Adipose tissue (tissue), 3 donors: ENCODE data around the gene PPP2R2D. TPM values are rescaled to one million over a fixed set of nuclear protein-coding genes. Genes with fewer than 3 reads are reported as not detected.
"Not testable (repeated sequence)": the region's sequence is repeated elsewhere in the genome, so short reads cannot be mapped to it uniquely, and the experiment has no call there.

Source experiments
- H3K27ac ChIP-seq: one replicate; pipeline ENCODE4 v1.5.1; 2013; ENCODE audit warnings: low read depth, low read length
- whole genome bisulfite sequencing, 3 donors: extraction: QIAGEN DNeasy Blood & Tissue Kit; methylation state at CpG; one replicate each; pipeline ENCODE4 v1.1.7; 2013; 5-methylcytosine and 5-hydroxymethylcytosine counted together
- polyA plus RNA-seq, 3 donors: library from polyadenylated mRNA; stranded (reverse); fragments of 200-250 nt; gene quantifications; one replicate each; pipeline ENCODE4 v1.2.3, GENCODE V29; 2013
- donor health status: healthy with polysubstance abuse.
- donor health status: Bipolar disorder and iron deficiency.
- donor health status: healthy.

PPP2R2D gene
- polyA plus RNA-seq, 3 donors, result 17.0 to 100 (median 18.5) TPM

DNA sequence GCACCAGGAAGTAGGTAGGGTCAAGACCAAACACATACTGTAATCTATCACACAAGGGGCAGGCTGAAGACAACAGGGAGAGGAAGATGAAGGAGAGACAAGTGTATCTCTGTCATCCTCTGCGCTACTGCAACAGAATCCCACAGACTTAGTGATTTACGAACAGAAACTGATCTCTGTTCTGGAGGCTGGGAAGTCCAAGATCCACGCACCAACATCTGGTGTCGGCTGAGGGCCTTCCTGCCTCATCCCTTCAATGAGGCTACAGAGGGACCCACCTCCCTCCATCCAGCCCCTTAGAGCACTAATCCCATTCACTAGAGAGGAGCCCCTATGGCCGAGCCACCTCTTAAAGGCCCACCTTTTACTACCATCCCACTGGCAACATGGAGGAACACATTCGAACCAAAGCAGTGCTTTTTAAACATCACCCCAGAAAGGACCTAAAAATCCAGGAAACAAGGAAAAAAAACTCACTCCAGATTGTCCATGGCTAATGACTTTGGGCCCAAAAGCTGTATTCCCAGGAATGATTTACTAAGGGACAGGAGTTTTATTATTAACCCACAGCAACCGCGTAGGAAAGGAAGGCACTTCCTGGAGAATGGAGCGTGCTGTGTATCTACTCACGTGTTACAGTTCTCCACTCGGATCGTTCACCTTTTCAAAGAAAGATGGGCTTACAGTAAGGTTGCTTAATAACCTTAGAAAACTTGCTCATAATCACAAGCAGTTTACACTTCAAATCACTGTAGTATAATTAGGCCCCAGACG is 76.7 kb downstream of the PPP2R2D start:
- WGBS, 3 donors, result 56 to 91% (median 86%) methylated on average over 13 of the region's 13 CpGs
- H3K27ac ChIP-seq, result no peak overlapping the region

DNA sequence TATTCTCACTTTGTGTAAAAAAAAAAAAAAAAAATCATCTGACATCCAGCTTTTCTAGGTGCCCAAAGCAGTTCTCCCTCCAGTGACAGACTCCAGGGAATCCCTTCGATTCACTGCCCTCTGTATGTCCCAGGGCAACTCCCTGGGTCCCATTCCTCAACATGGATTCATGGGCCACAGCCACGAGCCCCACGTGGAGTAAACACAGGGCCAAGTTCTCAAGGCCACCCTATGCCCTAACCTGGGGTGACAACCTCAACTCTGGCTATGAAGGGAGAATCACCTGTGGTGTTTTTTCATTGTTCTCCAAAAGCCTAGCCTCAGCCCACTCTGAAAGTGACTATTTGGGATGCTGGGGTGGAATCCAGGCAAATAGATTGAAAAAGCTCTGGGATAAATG is 77.6 kb downstream of the PPP2R2D start:
- WGBS, 3 donors, result 32 to 90% (median 87%) methylated on average over 3 of the region's 3 CpGs
- H3K27ac ChIP-seq, result no peak overlapping the region

DNA sequence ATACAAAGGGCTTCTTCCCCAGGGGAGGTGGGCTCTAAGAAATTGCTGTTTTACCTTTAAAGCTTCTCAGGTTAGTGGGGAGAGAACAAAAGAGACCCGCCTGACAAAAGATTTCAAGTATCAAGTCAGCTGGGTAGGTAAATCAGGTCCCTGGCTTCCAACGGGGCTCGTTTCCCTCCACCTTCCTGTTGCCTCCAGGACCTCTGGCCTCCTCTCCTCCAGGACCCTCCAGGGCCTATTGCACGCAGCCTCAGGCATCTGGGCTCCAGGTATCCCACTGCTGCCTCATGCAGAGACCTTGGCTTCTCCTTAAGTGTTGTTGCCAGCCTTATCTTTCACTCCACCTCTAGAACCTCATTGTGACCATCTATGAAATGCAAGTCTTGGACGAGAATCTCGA is 78.0 kb downstream of the PPP2R2D start:
- 55 to 87% (median 77%) methylated on average over 6 of the region's 6 CpGs for WGBS, 3 donors
- H3K27ac ChIP-seq, result no peak overlapping the region

DNA sequence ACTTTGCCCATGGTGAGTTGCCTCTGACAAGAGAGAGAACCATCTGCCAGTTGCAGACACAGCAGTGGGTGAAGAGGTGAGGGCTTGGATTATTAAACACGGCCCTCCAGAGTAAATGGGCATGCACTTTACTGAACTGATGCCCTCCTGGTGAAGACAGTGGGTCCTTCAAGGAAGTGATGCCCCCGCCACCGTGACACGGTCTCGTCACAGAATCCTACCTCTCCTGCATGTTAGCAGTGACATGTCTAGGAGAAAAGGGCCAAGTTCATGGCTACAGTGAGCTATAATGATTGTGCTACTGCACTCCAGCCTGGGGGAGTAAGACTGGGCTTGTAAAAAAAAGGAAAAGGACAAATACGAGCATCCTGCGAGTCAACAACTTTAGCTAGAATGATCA is 78.5 kb downstream of the PPP2R2D start:
- no peak overlapping the region for H3K27ac ChIP-seq
- 57 to 74% (median 67%) methylated on average over 7 of the region's 7 CpGs for WGBS, 3 donors

DNA sequence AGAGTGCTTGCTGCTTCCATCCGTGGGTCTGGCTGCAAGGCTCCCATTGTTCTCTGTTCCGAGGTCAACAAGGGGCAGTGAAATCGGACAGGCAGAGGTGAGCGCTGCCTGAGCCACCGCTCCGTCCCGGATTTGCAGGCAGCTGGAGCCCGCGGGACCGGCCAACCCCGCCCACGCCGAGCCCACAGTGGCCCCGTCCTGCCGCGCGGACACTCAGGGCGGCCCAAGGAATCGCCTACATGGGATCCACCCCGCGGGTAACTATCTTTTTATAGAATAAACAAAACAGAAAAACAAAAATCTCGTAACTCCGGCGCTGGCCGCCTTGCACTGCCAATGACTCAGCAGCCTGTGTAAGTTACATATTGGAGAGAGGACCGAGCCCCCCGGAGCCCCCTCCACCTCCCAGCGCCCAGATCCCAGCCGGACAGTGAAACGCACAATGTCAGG is 79.0 kb downstream of the PPP2R2D start:
- no peak overlapping the region for H3K27ac ChIP-seq
- WGBS, 3 donors, result 14 to 30% (median 20%) methylated on average over 30 of the region's 30 CpGs

DNA sequence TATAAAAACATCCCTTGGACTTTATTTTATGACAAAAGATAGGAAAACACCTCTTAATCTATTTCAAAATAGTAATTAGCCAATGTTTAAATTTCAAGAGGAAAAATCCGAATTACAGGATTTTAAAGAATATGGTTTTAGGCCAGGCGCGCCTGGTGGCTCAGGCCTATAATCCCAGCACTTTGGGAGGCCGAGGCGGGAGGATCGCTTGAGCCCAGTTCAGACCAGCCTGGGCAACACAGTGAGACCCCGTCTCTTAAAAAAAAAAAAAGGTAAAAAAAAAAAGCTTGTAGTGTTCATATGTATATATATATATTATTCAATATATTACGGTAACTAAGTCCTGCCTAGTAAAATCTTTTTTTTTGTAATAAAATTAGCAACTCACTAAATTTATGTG is 79.5 kb downstream of the PPP2R2D start:
- 75 to 93% (median 86%) methylated on average over 8 of the region's 8 CpGs for WGBS, 3 donors
- no peak overlapping the region for H3K27ac ChIP-seq

DNA sequence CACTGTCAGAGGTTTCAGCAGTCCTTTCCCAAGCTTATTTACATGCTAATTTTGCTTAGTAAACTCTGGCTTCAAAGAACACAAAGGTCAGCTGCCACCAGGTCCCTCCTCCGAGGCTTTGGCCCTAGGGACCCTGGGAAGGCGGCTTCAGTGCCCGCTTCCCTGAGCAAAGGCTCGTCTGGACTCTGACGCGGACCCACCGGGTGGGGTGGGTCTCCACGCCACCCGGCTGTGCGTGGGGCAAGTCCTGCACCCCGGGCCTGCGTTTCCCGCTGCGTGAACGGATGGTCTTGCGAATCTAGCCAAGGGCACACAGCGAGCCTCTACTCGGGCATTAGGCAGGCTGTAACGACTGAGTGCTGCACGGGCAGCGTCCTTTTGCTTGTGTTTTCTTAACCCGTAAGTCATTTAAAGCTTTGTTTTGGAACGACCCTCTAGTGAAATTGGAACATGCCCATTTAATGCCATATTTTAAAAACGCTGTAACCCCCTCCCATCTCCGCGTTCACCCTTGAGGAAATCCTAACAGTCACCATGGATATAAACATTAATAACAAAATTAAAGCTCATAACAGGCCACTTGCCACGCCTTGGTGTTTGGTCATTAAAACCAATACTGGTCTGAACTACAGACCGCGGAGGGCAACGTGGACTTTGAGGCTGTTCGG is 80.1 kb downstream of the PPP2R2D start:
- WGBS, 3 donors, result 5 to 10% (median 8%) methylated on average over 31 of the region's 31 CpGs

DNA sequence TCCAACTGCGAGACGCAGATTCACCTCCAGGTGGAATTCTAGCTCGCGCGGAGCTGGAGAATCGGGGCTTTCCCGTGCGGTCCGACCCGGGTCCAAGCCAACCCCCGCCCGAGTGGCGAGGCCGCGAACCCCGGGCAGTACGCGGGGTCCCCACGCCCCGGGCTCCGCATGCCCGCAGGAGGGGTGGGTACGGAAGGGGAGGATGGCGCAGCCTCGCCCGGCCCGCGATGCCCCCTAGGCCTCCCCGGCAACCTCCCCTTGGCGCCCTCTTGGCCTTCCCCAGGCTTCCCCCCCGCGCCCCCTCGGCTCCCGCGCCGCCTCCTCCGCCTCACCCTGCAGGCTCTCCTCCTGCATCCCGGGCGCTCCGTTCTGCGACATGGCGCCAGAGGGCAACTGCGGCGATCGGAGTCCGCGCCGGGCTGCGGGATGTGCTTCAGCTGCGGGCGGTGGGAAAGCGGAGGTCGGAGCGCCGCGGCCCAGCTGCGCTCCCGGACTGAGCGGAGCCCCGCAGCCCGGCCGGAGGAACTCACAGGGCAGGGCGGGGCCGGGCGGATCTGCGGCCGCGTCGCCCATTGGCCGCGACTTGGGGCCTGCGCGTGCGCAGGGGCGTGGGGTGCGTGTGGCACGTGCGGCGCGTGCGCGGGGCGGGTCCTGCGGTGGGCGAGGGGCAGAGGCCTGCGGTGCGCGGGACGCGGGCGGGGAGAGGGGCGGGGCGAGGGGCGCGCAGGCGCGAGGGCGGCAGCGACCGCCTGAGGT is 80.8 kb downstream of the PPP2R2D start, which contains the start of gene BNIP3:
TSS of gene BNIP3 (minus strand) at position 495 of the 756 bp plus-strand sequence. CDS start at position 378, 117 bp downstream.
- WGBS, 3 donors, result 0% methylated on average over 62 to 100 of the region's 100 CpGs
- no peak within 1 kb of the TSS for H3K27ac ChIP-seq

More for the DNA sequence above, 80.1 kb downstream of the PPP2R2D start:
- H3K27ac ChIP-seq, result no peak overlapping the region

DNA sequence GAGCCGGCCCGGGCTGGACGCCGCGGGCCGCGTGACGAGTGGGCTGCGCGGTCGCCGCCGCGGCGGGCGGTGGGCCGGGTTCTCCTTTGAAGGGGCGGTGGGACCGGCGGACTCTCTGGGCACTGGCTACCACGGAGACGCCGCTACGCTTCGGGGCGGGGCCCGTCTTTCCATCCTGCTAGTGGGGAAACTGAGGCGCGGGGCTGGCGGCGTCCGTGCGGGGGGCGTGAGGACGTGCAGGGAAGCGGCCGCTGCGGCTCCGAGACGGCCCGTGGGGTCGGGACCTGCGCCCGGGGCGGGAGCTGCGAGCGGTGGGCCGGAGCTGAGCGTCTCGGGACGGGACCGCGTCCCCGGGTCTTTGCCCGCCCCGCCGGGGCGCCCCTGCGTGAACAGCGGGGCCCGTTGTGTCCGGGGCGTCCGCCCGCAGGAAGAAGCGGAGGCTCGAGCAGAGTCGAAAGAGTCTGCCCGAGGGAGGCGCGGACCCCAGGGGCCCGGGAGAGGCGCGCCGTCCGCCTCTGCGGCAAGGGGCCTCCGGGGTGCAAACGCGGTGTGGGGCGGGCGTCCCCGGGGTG is 81.5 kb downstream of the PPP2R2D start:
- no peak overlapping the region for H3K27ac ChIP-seq
- 2 to 3% (median 2%) methylated on average over 64 to 75 of the region's 83 CpGs for WGBS, 3 donors

DNA sequence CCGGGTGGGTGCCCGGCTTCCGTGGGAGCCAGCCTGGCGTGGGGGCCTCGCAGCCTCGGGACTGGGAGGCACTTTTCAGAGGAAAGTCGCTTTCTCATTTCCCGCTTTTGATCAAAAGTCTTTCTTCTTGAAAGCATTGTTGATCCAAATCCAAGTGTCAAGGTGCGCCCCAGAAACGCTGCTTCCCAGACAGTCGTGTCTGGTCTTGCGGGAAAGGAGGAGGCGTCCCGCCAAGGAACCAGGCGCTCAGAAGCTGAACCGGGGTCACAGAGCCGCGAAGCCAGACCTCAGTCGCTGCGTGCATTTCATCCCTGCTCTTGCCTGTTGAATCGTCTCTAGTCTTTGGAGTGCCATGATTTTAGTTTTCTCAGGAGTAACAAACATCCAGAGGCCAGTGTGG is 82.0 kb downstream of the PPP2R2D start:
- H3K27ac ChIP-seq, result no peak overlapping the region
- 59 to 68% (median 64%) methylated on average over 21 of the region's 21 CpGs for WGBS, 3 donors

DNA sequence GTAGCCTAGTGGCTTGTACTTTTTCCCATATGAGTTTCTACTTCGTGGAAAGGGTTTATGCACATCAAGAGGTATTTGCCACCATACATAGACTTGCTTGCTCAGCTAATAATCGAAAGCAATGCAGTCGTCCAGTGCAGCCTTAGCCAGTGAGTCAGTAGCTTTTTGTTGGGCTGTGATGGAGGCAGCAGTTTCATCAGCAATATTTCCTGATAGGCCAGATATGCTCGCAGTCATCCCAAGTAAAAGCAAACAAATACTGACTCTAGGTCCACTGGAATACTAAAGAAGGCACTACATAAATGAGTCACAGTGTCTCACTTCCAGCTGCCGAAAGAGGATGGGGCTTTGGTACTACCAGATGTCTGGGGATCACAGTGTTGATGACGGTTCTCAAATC is 83.0 kb downstream of the PPP2R2D start:
- H3K27ac ChIP-seq, result no peak overlapping the region
- 76 to 83% (median 79%) methylated on average over 6 of the region's 6 CpGs for WGBS, 3 donors

DNA sequence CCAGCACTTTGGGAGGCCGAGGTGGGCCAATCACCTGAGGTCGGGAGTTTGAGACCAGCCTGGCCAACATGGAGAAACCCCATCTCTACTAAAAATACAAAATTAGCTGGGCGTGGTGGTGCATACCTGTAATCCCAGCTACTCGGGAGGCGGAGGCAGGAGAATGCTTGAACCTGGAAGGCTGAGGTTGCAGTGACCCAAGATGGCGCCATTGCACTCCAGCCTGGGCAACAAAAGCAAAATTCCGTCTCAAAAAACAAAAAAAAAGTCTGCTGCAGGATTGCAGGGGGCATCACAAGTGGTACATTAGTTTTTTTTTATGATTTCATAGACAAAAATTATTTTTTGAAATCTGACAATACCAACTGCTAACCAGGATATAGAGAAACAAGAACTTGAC is 86.0 kb downstream of the PPP2R2D start:
- H3K27ac ChIP-seq, result not testable (repeated sequence)
- 94 to 97% (median 95%) methylated on average over 7 of the region's 7 CpGs for WGBS, 3 donors

DNA sequence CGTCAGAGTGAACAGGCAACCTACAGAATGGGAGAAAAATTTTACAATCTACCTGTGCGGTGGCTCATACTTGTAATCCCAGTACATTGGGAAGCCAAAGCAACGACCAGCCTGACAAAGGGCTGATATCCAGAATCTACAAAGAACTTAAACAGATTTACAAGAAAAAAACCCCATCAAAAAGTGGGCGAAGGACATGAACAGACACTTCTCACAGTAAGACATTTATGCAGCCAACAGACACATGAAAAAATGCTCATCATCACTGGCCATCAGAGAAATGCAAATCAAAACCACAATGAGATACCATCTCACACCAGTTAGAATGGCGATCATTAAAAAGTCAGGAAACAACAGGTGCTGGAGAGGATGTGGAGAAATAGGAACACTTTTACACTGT is 86.5 kb downstream of the PPP2R2D start:
- WGBS, 3 donors, result 92 to 96% (median 92%) methylated on average over 4 of the region's 5 CpGs
- H3K27ac ChIP-seq, result not testable (repeated sequence)

DNA sequence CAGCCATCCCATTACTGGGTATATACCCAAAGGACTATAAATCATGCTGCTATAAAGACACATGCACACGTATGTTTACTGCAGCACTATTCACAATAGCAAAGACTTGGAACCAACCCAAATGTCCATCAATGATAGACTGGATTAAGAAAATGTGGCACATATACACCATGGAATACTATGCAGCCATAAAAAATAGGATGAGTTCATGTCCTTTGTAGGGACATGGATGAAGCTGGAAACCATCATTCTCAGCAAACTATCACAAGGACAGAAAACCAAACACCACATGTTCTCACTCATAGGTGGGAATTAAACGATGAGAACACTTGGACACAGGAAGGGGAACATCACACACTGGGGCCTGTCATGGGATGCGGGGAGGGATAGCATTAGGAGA is 87.0 kb downstream of the PPP2R2D start:
- H3K27ac ChIP-seq, result not testable (repeated sequence)
- 92 to 98% (median 96%) methylated on average over 2 of the region's 3 CpGs for WGBS, 3 donors

DNA sequence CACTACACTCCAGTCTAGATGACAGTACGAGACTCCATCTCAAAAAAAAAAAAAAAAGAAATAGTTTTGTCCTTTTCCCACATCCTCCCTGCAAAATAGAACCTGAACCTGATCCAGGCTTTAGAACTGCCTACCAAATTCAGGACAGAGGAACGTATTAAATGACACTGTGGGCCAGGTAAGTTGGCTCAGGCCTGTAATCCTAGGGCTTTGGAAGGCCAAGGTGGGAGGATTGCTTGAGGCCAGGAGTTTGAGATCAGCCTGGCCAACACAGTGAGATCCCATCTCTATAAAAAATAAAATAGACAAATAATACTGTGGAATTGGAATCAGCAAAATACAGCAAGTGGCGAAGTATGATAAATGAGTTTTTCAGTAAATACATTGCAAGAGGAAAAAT is 90.9 kb downstream of the PPP2R2D start:
- 86 to 96% (median 90%) methylated on average over 3 of the region's 3 CpGs for WGBS, 3 donors
- no peak overlapping the region for H3K27ac ChIP-seq

DNA sequence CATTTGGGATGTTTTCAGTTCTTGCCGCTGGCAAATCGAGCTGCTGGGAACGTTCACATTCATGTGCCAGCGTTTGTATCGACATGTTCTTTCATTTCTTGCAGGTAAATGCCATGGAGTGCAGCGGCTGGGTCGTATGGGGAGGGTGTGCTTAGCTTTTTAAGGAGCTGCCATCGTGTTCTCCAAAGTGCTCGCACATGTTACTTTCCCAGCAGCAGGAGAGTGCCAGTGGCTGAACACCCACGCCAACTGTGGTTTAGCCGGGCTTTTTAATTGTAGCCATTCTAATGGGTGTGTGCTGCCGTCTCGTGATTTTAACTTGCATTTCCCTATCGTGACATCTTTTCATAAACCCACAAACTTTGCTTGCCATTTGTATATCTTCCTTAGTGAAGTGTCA is 92.5 kb downstream of the PPP2R2D start:
- WGBS, 3 donors, result 35 to 92% (median 90%) methylated on average over 14 of the region's 14 CpGs
- H3K27ac ChIP-seq, result no peak overlapping the region

DNA sequence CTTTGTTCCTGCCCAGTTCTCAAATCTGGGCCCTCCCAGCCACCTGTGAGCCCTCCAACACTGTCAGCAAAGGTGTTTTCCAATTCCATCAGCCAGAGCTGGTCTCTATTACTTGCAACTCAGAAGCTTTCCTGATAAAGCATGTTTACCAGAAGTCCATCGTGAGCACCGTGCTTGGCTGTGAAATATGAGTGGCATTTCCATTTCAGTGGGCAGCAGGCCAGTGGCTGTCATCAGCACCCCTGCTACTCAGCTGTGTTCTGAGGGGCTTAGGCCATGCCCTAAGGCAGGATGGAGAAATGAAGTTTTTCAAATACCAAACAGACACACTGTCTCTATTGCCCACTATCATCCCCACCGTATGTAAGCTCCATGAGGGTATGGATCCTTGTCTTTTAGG is 93.6 kb downstream of the PPP2R2D start:
- H3K27ac ChIP-seq, result no peak overlapping the region
- 44 to 78% (median 69%) methylated on average over 3 of the region's 3 CpGs for WGBS, 3 donors

DNA sequence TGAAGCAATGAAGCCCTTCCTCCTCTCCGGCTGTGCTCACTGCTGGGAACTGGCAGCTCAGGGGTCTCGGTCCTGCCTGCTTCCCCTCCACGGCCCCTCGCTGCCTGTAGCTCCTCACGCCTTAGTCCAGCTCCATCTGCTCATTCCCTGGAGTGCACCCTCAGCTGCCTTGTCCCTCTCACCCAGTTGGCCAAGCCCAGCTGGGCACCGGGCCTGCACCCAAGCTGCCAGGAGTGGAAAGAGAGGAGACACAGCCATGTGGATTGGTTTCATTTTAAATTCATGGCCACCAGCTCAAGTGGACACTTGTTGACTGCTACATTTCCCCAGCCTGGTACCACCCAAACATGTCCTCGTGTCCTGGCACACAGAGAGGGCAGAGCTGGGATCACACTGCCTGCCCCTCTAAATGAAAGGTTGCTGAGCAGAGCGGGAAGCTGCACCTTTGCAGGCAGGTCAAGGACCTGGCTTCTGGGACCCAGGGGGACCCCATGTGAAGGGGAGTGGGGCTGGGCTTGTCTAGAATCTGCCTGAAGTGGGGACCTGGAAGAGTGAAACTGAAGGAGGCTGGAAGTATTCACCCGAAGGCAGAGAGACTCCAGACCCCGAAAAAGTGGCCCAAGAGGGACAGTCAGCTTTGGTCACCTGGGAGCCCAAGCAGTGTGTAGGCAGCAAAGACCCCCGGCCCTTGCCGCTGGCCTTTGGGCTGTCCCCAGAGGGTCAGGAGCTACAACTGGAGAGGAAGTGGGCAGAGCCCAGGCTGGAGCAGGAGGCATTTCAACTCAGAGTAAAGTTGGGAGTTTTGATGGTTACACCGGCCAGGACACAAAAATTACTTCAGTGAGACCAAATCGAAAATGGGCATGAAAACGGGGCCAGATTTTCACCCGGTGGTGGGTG is 95.9 kb downstream of the PPP2R2D start:
- WGBS, 3 donors, result 59 to 72% (median 66%) methylated on average over 16 of the region's 16 CpGs
- no peak overlapping the region for H3K27ac ChIP-seq
